Measurements from ENCODE around the gene IFITM10.

GRCh38 chr11:1748636-1749394, 1.6 kb downstream of the IFITM10 start:
- TF ChIP-seq, protein P1, sequence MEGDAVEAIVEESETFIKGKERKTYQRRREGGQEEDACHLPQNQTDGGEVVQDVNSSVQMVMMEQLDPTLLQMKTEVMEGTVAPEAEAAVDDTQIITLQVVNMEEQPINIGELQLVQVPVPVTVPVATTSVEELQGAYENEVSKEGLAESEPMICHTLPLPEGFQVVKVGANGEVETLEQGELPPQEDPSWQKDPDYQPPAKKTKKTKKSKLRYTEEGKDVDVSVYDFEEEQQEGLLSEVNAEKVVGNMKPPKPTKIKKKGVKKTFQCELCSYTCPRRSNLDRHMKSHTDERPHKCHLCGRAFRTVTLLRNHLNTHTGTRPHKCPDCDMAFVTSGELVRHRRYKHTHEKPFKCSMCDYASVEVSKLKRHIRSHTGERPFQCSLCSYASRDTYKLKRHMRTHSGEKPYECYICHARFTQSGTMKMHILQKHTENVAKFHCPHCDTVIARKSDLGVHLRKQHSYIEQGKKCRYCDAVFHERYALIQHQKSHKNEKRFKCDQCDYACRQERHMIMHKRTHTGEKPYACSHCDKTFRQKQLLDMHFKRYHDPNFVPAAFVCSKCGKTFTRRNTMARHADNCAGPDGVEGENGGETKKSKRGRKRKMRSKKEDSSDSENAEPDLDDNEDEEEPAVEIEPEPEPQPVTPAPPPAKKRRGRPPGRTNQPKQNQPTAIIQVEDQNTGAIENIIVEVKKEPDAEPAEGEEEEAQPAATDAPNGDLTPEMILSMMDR (conservative IDR thresholded peaks at IDR 0.05): no peak
- no peak for TF ChIP-seq ZFX (IDR thresholded peaks at IDR 0.05)
